SU-DHL-6 (cell line): ENCODE measurements around the gene FAXDC2.

Experiments used
- EZH2phosphoT487 ChIP-seq: fragments of 200-600 bp; sonication (generic), shearing (Covaris generic); conservative IDR thresholded peaks from 2 replicates; pipeline ENCODE4 v1.6.1; 2018; ENCODE audit warnings: mild to moderate bottlenecking, antibody characterized with exemption, low read length, moderate library complexity, mixed read lengths
- TF ChIP-seq, protein P1 (sequence below): fragments of 200-600 bp; sonication (generic); IDR thresholded peaks from one replicate; pipeline ENCODE4 v1.5.1; 2017; ENCODE audit warnings: antibody characterized with exemption, mild to moderate bottlenecking, low read length, moderate library complexity; ENCODE audit not compliant: insufficient read depth, poor library complexity, severe bottlenecking

DNA sequence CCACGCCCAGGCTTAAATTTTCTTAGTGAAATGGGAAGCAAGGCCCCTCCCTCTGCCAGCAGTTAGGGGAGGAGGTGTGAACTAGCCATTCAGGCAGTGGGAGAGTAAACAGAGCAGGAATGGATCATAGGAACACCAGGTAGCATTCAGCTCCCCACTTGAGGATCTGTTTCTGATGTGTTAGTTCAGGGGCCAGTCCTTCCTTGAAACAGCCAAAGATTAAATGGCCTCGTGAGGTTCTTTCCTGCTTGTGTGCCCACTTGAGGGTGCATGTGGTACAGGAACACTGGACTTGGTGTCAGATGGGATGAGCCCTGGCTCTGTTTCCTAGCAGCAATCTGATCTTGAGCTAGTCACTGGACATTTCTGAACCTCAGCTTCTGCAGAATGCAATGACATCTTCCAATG is 21.2 kb downstream of the FAXDC2 start:
- TF ChIP-seq, protein P1, sequence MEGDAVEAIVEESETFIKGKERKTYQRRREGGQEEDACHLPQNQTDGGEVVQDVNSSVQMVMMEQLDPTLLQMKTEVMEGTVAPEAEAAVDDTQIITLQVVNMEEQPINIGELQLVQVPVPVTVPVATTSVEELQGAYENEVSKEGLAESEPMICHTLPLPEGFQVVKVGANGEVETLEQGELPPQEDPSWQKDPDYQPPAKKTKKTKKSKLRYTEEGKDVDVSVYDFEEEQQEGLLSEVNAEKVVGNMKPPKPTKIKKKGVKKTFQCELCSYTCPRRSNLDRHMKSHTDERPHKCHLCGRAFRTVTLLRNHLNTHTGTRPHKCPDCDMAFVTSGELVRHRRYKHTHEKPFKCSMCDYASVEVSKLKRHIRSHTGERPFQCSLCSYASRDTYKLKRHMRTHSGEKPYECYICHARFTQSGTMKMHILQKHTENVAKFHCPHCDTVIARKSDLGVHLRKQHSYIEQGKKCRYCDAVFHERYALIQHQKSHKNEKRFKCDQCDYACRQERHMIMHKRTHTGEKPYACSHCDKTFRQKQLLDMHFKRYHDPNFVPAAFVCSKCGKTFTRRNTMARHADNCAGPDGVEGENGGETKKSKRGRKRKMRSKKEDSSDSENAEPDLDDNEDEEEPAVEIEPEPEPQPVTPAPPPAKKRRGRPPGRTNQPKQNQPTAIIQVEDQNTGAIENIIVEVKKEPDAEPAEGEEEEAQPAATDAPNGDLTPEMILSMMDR, result no peak
- no peak for TF ChIP-seq EZH2phosphoT487
